Measurements from ENCODE around the gene HHATL. TPM values are rescaled to one million over a fixed set of nuclear protein-coding genes. Genes with fewer than 3 reads are reported as not detected.

HHATL gene
- total RNA-seq, 1 donor from 2014 or later: not detected

- DNase-seq (ENCODE audit: low read depth) (peak; percentile 74), FAIRE-seq (peak; percentile 52)
- Histone ChIP-seq H2AFZ (ENCODE audit: low read depth, low read length) (peak overlapping the region; percentile 12), H3K4me2 (ENCODE audit: low read length) (peak overlapping the region; percentile 97), H3K4me1 (ENCODE audit: insufficient read depth, low read length) (peaks cover 51% of the 10 kb centered on the region), H3K27ac (ENCODE audit: low read depth, low read length) (peak overlapping the region; percentile 52), H3K27me3 (ENCODE audit: insufficient read depth, low read length) (no peaks in the 10 kb centered on the region), H3K9me3 (ENCODE audit: insufficient read depth, low read depth, low read length) (no peaks in the 10 kb centered on the region), H4K20me1 (ENCODE audit: insufficient read depth, low read length) (peaks cover 60% of the 10 kb centered on the region), H3K36me3 (ENCODE audit: insufficient read depth, low read length) (peaks cover 11% of the 10 kb centered on the region), H3K4me3 (ENCODE audit: insufficient read depth, low read depth, low read length) (peak overlapping the region; percentile 68), H3K79me2 (ENCODE audit: insufficient read depth, low read length) (peaks cover 57% of the 10 kb centered on the region), H3K9ac (ENCODE audit: low read length) (peak overlapping the region; percentile 89)
- no peaks in the 10 kb centered on the region for H3K9me3 Mint-ChIP-seq (ENCODE audit: unreplicated experiment)
- H3K36me3 Mint-ChIP-seq (ENCODE audit: low read depth, unreplicated experiment): peaks cover 10% of the 10 kb centered on the region
- peak overlapping the region; percentile 91 for H3K27ac Mint-ChIP-seq (ENCODE audit: unreplicated experiment)
- TF ChIP-seq EZH2 (IDR thresholded peaks at IDR 0.05; ENCODE audit: insufficient read depth, low read length) (no peak), CTCF (IDR thresholded peaks at IDR 0.05; ENCODE audit: insufficient read depth, low read depth, low read length) (no peak)
- H3K4me1 Mint-ChIP-seq (ENCODE audit: low read depth, unreplicated experiment): peaks cover 40% of the 10 kb centered on the region
- H3K4me3 Mint-ChIP-seq (ENCODE audit: unreplicated experiment): peak overlapping the region; percentile 91
- H3K27me3 Mint-ChIP-seq (ENCODE audit: low read depth, unreplicated experiment): no peaks in the 10 kb centered on the region
Observed at GRCh38 chr3:42652611-42653302, 49.8 kb downstream of the HHATL start.

GRCh38 chr3:42652251-42652610 lies 50.4 kb downstream of the HHATL start:
- H3K27ac ChIP-seq (ENCODE audit: low read depth, low read length): peak overlapping the region; percentile 52
- H3K79me2 ChIP-seq (ENCODE audit: insufficient read depth, low read length): peaks cover 60% of the 10 kb centered on the region
- DNase-seq (ENCODE audit: low read depth) (no peak), FAIRE-seq (no peak)
- Mint-ChIP-seq H3K4me1 (ENCODE audit: low read depth, unreplicated experiment) (peaks cover 44% of the 10 kb centered on the region), H3K27me3 (ENCODE audit: low read depth, unreplicated experiment) (no peaks in the 10 kb centered on the region), H3K36me3 (ENCODE audit: low read depth, unreplicated experiment) (peaks cover 9% of the 10 kb centered on the region), H3K4me3 (ENCODE audit: unreplicated experiment) (peak overlapping the region; percentile 75), H3K27ac (ENCODE audit: unreplicated experiment) (peak overlapping the region; percentile 91), H3K9me3 (ENCODE audit: unreplicated experiment) (no peaks in the 10 kb centered on the region)
- peak overlapping the region; percentile 39 for H3K9ac ChIP-seq (ENCODE audit: low read length)
- no peaks in the 10 kb centered on the region for H3K27me3 ChIP-seq (ENCODE audit: insufficient read depth, low read length)
- H4K20me1 ChIP-seq (ENCODE audit: insufficient read depth, low read length): peaks cover 60% of the 10 kb centered on the region
- peaks cover 15% of the 10 kb centered on the region for H3K36me3 ChIP-seq (ENCODE audit: insufficient read depth, low read length)
- H2AFZ ChIP-seq (ENCODE audit: low read depth, low read length): peak overlapping the region; percentile 12
- TF ChIP-seq EZH2 (IDR thresholded peaks at IDR 0.05; ENCODE audit: insufficient read depth, low read length) (no peak), CTCF (IDR thresholded peaks at IDR 0.05; ENCODE audit: insufficient read depth, low read depth, low read length) (no peak)
- peaks cover 51% of the 10 kb centered on the region for H3K4me1 ChIP-seq (ENCODE audit: insufficient read depth, low read length)
- H3K9me3 ChIP-seq (ENCODE audit: insufficient read depth, low read depth, low read length): no peaks in the 10 kb centered on the region
- H3K4me3 ChIP-seq (ENCODE audit: insufficient read depth, low read depth, low read length): no peak overlapping the region
- peak overlapping the region; percentile 97 for H3K4me2 ChIP-seq (ENCODE audit: low read length)
